GM19452 (cell line): Measurements from ENCODE around the gene TEX29.

Source experiments
- ATAC-seq: cut with Tn5 transposase; IDR thresholded peaks from one replicate; pipeline ENCODE4 v1.9.1; 2021; ENCODE audit not compliant: unreplicated experiment

TEX29 gene

GRCh38 chr13:111319998-111320911, at the start of gene TEX29:
Gene TEX29 (plus strand): TSS chr13:111320642. CDS start chr13:111320891, 249 bp downstream.
- ATAC-seq, result no peak

GRCh38 chr13:111270765-111271698, 49.4 kb upstream of the TEX29 start:
- ATAC-seq, result no peak

GRCh38 chr13:111272117-111272516, 48.3 kb upstream of the TEX29 start:
- no peak for ATAC-seq

- no peak for ATAC-seq
Observed at GRCh38 chr13:111275382-111275781, 45.1 kb upstream of the TEX29 start.

- no peak for ATAC-seq
Observed at GRCh38 chr13:111275995-111276618, 44.3 kb upstream of the TEX29 start.

- ATAC-seq, result no peak
Observed at GRCh38 chr13:111278258-111278657, 42.2 kb upstream of the TEX29 start.

- no peak for ATAC-seq
Observed at GRCh38 chr13:111278743-111279652, 41.4 kb upstream of the TEX29 start.

DNA sequence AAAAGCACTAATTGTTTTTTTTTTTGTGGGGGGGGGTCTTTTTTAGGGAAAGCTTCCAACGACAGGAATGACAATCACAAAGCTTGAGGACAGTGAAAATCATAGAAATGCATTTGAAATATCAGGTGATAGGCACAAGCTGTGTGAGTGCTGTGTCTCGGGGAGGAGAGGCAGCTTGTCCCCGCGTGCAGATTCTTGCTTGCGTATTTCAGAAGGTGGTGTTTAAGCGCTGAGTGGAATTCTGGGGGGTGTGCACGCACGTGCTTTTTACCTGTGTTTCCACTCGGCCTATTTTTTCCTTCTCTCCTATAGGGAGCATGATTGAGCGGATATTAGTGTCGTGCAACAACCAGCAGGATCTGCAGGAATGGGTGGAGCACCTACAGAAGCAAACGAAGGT, 40.2 kb upstream of the TEX29 start:
- ATAC-seq, result no peak

DNA sequence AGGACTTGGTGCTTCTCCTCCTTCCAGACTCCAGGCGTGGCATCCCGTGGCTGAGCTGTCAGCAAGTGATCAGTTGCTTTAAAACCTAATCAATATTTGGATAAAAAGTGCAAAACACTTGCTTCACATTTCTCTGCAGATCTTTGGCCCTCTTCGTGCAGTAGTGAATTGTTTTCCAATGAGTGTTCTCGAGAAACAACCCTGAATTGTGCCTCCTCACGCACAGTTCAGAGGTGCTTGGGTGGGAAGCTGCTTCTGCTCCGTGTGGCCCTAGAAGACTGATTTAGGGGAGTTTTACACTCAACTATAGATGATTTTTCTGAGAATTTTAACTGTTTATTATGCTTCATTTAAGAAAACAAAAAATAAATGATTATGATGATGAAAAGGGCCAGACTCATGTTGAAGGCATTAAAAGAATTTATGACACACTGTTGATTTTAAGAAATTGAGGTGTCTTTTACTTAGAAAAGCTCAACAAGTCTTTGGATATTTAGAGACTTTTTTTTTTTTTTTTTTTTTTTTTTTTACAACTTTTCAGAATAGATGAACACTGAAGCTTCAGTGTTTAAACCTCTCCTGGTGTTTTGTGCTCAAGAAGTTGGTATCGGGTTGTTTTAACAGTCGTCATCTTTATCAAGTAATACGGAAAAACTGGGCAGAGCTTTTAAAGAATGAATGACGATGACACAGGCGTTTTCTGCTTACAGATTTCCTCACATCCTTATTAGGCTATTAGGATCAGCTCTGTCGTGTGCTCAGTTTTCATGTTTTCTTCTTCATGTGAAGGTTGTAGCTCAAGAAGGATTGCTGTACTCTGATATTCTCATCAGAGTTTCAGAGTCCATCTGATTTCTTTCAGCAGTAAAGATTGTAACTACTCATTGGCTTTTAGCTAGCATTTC, 39.5 kb upstream of the TEX29 start:
- no peak for ATAC-seq

- no peak for ATAC-seq
Observed at GRCh38 chr13:111281751-111282311, 38.6 kb upstream of the TEX29 start.

- ATAC-seq, result no peak
Observed at GRCh38 chr13:111282425-111282824, 38.0 kb upstream of the TEX29 start.

GRCh38 chr13:111282997-111283396, 37.4 kb upstream of the TEX29 start:
- ATAC-seq, result no peak

GRCh38 chr13:111283457-111283856, 37.0 kb upstream of the TEX29 start:
- no peak for ATAC-seq

GRCh38 chr13:111283991-111284390, 36.5 kb upstream of the TEX29 start:
- no peak for ATAC-seq

- no peak for ATAC-seq
Observed at GRCh38 chr13:111284565-111284964, 35.9 kb upstream of the TEX29 start.

DNA sequence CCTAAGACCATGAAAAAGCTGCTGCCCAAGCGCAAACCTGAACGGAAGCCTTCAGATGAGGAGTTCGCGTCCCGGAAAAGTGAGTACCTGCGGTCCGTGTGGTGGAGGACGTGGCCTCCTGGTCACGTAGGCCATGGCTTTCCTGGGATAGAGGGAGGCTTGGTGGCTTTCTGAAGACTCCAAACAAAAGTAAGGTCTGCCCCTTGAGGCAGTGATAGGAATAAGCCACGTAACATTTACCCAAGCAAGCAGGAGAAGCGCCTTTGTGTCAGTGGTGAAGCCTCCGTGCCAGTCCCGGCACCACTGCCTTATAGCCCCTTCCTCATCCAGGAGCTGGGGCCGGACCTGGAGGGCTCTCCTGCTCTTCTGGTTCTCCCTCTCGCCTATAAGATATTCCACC, 34.3 kb upstream of the TEX29 start:
- ATAC-seq, result no peak

GRCh38 chr13:111286749-111287148, 33.7 kb upstream of the TEX29 start:
- ATAC-seq, result no peak

DNA sequence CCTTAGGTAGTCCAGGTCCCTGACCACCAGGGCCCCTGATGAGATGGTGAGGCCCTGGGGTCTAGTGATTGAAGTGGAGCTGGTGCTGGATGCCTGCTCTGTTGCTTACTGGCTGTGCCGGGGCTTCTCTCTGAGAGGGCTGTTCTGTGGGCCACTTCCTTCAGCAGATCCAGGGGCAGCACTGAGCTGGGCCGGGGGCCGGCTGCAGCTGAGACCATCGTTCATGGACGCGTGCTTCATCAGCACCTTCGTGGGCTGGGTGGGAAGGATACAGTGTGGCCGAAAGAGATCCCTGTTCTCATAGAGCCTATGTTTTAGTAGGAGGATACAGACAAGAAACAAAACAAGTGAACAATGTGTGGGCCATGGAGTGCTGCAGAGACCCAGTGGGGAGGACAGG, 33.2 kb upstream of the TEX29 start:
- no peak for ATAC-seq

DNA sequence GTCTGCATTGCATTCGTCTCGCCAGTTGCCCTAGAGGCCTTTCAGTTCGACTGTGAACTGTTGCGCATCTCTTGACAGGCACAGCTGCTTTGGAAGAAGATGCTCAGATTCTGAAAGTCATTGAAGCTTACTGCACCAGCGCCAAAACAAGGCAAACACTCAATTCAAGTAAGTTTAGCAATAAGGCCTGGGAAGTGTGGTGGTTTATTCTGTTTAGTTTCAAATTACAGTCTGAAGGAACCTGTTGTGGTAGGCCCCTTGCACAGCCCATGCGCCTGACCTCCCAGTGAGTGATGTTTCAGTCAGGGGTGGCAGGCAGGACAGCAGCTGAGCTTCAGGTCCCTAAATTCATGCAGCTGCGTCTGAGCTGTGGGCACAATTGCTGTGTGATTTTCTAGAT, 32.2 kb upstream of the TEX29 start:
- ATAC-seq, result no peak
